ENCODE measurements around the gene USHBP1.

- TF ChIP-seq CTCF (IDR thresholded peaks at IDR 0.05) (no peak), POLR2A (IDR thresholded peaks at IDR 0.05) (no peak)
Measured at GRCh38 chr19:17213334-17213733, 51.2 kb downstream of the USHBP1 start.

All from testis (tissue), 2 donors.